C4-2B (cell line): ENCODE measurements around the gene POLQ.

ENCODE experiments used
- CTCF ChIP-seq: fragments of 450-650 bp; conservative IDR thresholded peaks from 2 replicates; pipeline ENCODE4 v1.5.1; 2017; ENCODE audit warnings: mild to moderate bottlenecking
- ZFX ChIP-seq: fragments of 450-650 bp; IDR thresholded peaks from 2 replicates; pipeline ENCODE4 v1.6.1; 2017

GRCh38 chr3:121552379-121552778 is 6.6 kb upstream of the POLQ start:
- TF ChIP-seq CTCF = no peak
- TF ChIP-seq ZFX = no peak
